Upper lobe of left lung (tissue), 4 donors: Measurements from ENCODE around the gene SPINT2.

Experiments used
- EP300 ChIP-seq, 4 donors: sonication (generic); formaldehyde crosslinking; IDR thresholded peaks; one replicate each; pipeline ENCODE4 v1.5.1; 2017; ENCODE audit warnings: antibody characterized with exemption in 4 of 4, control low read depth in 2 of 4
- POLR2A ChIP-seq, 4 donors: fragments of 450-650 bp; IDR thresholded peaks; one replicate each; pipeline ENCODE4 v1.5.1; 2016 to 2017; ENCODE audit warnings: antibody characterized with exemption in 4 of 4, mild to moderate bottlenecking in 2 of 4
- POLR2AphosphoS5 ChIP-seq, 2 donors: sonication (generic); formaldehyde crosslinking; IDR thresholded peaks; one replicate each; pipeline ENCODE4 v1.5.1; 2017; ENCODE audit warnings: antibody characterized with exemption in 2 of 2
- TF ChIP-seq, protein P1 (sequence below), 6 experiments: fragments of 450-650 bp in 4 of 6; fragments of 200-600 bp in 2 of 6; sonication (generic) in 2 of 6; IDR thresholded peaks; one replicate each; pipeline ENCODE4 v1.5.1; 2016 to 2019; ENCODE audit warnings: antibody characterized with exemption in 6 of 6

DNA sequence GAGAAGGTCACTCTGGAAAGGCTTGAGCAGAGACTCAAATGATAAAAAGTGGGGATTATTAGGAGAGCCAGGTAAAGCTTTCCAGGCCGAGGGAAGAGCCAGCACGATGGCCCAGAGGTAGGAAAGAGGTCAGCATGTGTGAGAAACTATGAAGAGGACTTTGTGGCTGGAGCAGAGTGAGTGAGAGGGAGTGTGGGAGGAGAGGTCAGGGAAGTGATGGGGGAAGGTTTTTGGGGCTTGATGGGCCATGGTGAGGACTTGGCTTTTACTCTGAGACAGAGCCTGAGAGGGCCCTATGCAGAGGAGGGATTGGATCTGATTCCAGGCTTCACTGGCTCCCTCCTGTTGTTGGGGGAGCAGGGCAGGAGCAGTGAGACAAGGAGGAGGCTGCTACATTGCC lies 76.6 kb downstream of the SPINT2 start:
- TF ChIP-seq EP300 (IDR thresholded peaks at IDR 0.05) (no peak), POLR2A (IDR thresholded peaks at IDR 0.05) (no peak), POLR2AphosphoS5 (IDR thresholded peaks at IDR 0.05) (no peak)
- TF ChIP-seq, protein P1, sequence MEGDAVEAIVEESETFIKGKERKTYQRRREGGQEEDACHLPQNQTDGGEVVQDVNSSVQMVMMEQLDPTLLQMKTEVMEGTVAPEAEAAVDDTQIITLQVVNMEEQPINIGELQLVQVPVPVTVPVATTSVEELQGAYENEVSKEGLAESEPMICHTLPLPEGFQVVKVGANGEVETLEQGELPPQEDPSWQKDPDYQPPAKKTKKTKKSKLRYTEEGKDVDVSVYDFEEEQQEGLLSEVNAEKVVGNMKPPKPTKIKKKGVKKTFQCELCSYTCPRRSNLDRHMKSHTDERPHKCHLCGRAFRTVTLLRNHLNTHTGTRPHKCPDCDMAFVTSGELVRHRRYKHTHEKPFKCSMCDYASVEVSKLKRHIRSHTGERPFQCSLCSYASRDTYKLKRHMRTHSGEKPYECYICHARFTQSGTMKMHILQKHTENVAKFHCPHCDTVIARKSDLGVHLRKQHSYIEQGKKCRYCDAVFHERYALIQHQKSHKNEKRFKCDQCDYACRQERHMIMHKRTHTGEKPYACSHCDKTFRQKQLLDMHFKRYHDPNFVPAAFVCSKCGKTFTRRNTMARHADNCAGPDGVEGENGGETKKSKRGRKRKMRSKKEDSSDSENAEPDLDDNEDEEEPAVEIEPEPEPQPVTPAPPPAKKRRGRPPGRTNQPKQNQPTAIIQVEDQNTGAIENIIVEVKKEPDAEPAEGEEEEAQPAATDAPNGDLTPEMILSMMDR (IDR thresholded peaks at IDR 0.05), result no peak
